OCI-LY3 (cell line): Measurements from ENCODE around the gene CAMSAP2.

Experiments
- H2AFZ ChIP-seq: fragments of 200-600, 300-600 bp; shearing (Covaris generic); 2 replicates; pipeline ENCODE4 v1.6.0; 2014; ENCODE audit warnings: antibody characterized with exemption, low read depth, low read length
- H3K27ac ChIP-seq: fragments of 200-600, 300-600 bp; sonication (generic); 2 replicates; pipeline ENCODE4 v1.5.1; 2014; ENCODE audit warnings: mild to moderate bottlenecking, low read length, moderate library complexity, mixed read lengths
- H3K27me3 ChIP-seq: fragments of 200-600, 300-600 bp; sonication (generic); 2 replicates; pipeline ENCODE4 v1.6.1; 2014; ENCODE audit warnings: low read depth, low read length, mixed read lengths
- H3K36me3 ChIP-seq: fragments of 200-600, 300-600 bp; sonication (generic); replicated peaks from 2 replicates; pipeline ENCODE3; 2014; ENCODE audit warnings: low read depth, low read length, mixed read lengths
- H3K4me1 ChIP-seq: fragments of 300-600, 200-600 bp; sonication (generic); 2 replicates; pipeline ENCODE4 v1.6.1; 2014; ENCODE audit warnings: low read length, mixed read lengths
- H3K4me2 ChIP-seq: fragments of 200-600, 300-600 bp; sonication (generic); 2 replicates; pipeline ENCODE4 v1.6.1; 2014; ENCODE audit warnings: low read length, mixed read lengths
- H3K4me3 ChIP-seq: fragments of 300-600, 200-600 bp; sonication (generic); 2 replicates; pipeline ENCODE4 v1.5.1; 2014; ENCODE audit warnings: antibody characterized with exemption, mild to moderate bottlenecking, low read length, moderate library complexity
- H3K79me2 ChIP-seq: fragments of 300-600, 200-600 bp; shearing (Covaris generic); 2 replicates; pipeline ENCODE4 v1.6.1; 2014; ENCODE audit warnings: mild to moderate bottlenecking, low read length, mixed read lengths
- H3K9ac ChIP-seq: fragments of 300-600, 200-600 bp; shearing (Covaris generic); 2 replicates; pipeline ENCODE4 v1.6.0; 2014; ENCODE audit warnings: mild to moderate bottlenecking, low read length, moderate library complexity
- H3K9me3 ChIP-seq: fragments of 200-600, 300-600 bp; shearing (Covaris generic); 2 replicates; pipeline ENCODE4 v1.6.1; 2014; ENCODE audit warnings: low read length, mixed read lengths; ENCODE audit not compliant: insufficient read depth
- H4K20me1 ChIP-seq: fragments of 200-600, 300-600 bp; sonication (generic); 2 replicates; pipeline ENCODE4 v1.6.1; 2016; ENCODE audit warnings: low read length, mixed read lengths; ENCODE audit not compliant: insufficient read depth
- CTCF ChIP-seq: fragments of 200-600, 300-600 bp; sonication (generic); IDR thresholded peaks from 2 replicates; pipeline ENCODE4 v1.5.1; 2014; ENCODE audit warnings: antibody characterized with exemption, low read length, low read depth
- EZH2phosphoT487 ChIP-seq: fragments of 200-600 bp; shearing (Covaris generic); IDR thresholded peaks from 2 replicates; pipeline ENCODE4 v1.6.1; 2018; ENCODE audit warnings: antibody characterized with exemption, mixed run types, low read depth

Gene CAMSAP2

GRCh38 chr1:200895443-200895789 lies 156.7 kb downstream of the CAMSAP2 start:
- no peak overlapping the region for H3K27ac ChIP-seq
- peaks cover 83% of the 10 kb centered on the region for H3K27me3 ChIP-seq
- peaks cover 4% of the 10 kb centered on the region; the same call in 1 of the 2 replicates for H4K20me1 ChIP-seq
- no peaks in the 10 kb centered on the region for H3K79me2 ChIP-seq
- TF ChIP-seq CTCF (no peak), EZH2phosphoT487 (no peak)
- H3K4me3 ChIP-seq: peak overlapping the region; percentile 56; the same call in 1 of the 2 replicates
- H3K9ac ChIP-seq: no peak overlapping the region
- H3K9me3 ChIP-seq: no peaks in the 10 kb centered on the region
- H3K36me3 ChIP-seq: no peaks in the 10 kb centered on the region
- no peak overlapping the region for H2AFZ ChIP-seq
- H3K4me1 ChIP-seq: peaks cover 23% of the 10 kb centered on the region
- H3K4me2 ChIP-seq: peak overlapping the region; percentile 77

GRCh38 chr1:200895801-200896530 lies 157.3 kb downstream of the CAMSAP2 start:
- peaks cover 23% of the 10 kb centered on the region for H3K4me1 ChIP-seq
- TF ChIP-seq EZH2phosphoT487 (no peak), CTCF (no peak)
- peak overlapping the region; percentile 77 for H3K4me2 ChIP-seq
- no peaks in the 10 kb centered on the region for H3K79me2 ChIP-seq
- peaks cover 82% of the 10 kb centered on the region for H3K27me3 ChIP-seq
- no peak overlapping the region for H3K27ac ChIP-seq
- H3K4me3 ChIP-seq: peak overlapping the region; percentile 56
- no peaks in the 10 kb centered on the region for H3K9me3 ChIP-seq
- H2AFZ ChIP-seq: no peak overlapping the region
- H3K9ac ChIP-seq: no peak overlapping the region; the same call in 1 of the 2 replicates
- peaks cover 4% of the 10 kb centered on the region; the same call in 1 of the 2 replicates for H4K20me1 ChIP-seq
- H3K36me3 ChIP-seq: no peaks in the 10 kb centered on the region

GRCh38 chr1:200896531-200897196 lies 158.0 kb downstream of the CAMSAP2 start:
- H3K4me2 ChIP-seq: no peak overlapping the region
- H4K20me1 ChIP-seq: peaks cover 4% of the 10 kb centered on the region; the same call in 1 of the 2 replicates
- no peaks in the 10 kb centered on the region for H3K9me3 ChIP-seq
- no peaks in the 10 kb centered on the region for H3K79me2 ChIP-seq
- no peak overlapping the region for H3K27ac ChIP-seq
- H3K27me3 ChIP-seq: peaks cover 83% of the 10 kb centered on the region
- peaks cover 23% of the 10 kb centered on the region for H3K4me1 ChIP-seq
- H2AFZ ChIP-seq: no peak overlapping the region
- TF ChIP-seq CTCF (no peak), EZH2phosphoT487 (no peak)
- no peak overlapping the region for H3K4me3 ChIP-seq
- no peaks in the 10 kb centered on the region for H3K36me3 ChIP-seq
- no peak overlapping the region for H3K9ac ChIP-seq

- no peak overlapping the region for H3K4me2 ChIP-seq
- H3K9me3 ChIP-seq: no peaks in the 10 kb centered on the region
- H3K27ac ChIP-seq: no peak overlapping the region
- H3K27me3 ChIP-seq: peaks cover 83% of the 10 kb centered on the region
- H3K4me1 ChIP-seq: peaks cover 23% of the 10 kb centered on the region
- no peaks in the 10 kb centered on the region for H3K79me2 ChIP-seq
- H3K9ac ChIP-seq: no peak overlapping the region
- H3K36me3 ChIP-seq: no peaks in the 10 kb centered on the region
- TF ChIP-seq EZH2phosphoT487 (no peak), CTCF (no peak)
- H4K20me1 ChIP-seq: peaks cover 4% of the 10 kb centered on the region; the same call in 1 of the 2 replicates
- H2AFZ ChIP-seq: no peak overlapping the region
- H3K4me3 ChIP-seq: no peak overlapping the region
These were observed 158.6 kb downstream of the CAMSAP2 start for GRCh38 chr1:200897259-200897658.
